GM12873 (cell line): ENCODE measurements around the gene FASTKD3.

Experiments used
- CTCF ChIP-seq: IDR thresholded peaks from 2 replicates; pipeline ENCODE4 v1.5.1; 2012; ENCODE audit warnings: low read depth, mild to moderate bottlenecking, moderate library complexity, low read length, control low read depth; ENCODE audit not compliant: insufficient read depth; ENCODE audit errors: missing control alignments

Gene FASTKD3

GRCh38 chr5:7904170-7904569, 35.3 kb upstream of the FASTKD3 start:
- no peak for TF ChIP-seq CTCF

- TF ChIP-seq CTCF = no peak
Observed at GRCh38 chr5:7902666-7903625, 34.1 kb upstream of the FASTKD3 start.

GRCh38 chr5:7902201-7902600, 33.4 kb upstream of the FASTKD3 start:
- no peak for TF ChIP-seq CTCF

- peak; percentile 58 for TF ChIP-seq CTCF
Observed at GRCh38 chr5:7897014-7897600, 28.3 kb upstream of the FASTKD3 start.

GRCh38 chr5:7894860-7895259, 26.0 kb upstream of the FASTKD3 start:
- no peak for TF ChIP-seq CTCF

- no peak for TF ChIP-seq CTCF
Observed at GRCh38 chr5:7894439-7894838, 25.6 kb upstream of the FASTKD3 start.

GRCh38 chr5:7888901-7889300, 20.1 kb upstream of the FASTKD3 start:
- TF ChIP-seq CTCF = no peak
